NK-92 treated with Interleukin-12 subunit alpha and Interleukin-12 subunit beta, amount 100 ng/mL, for 24 hours (cell line): ENCODE measurements around the gene SFRP2.

ENCODE experiments used
- DNase-seq: peaks from one replicate; lab custom pipeline; 2025; lab: John Stamatoyannopoulos, UW

Gene SFRP2

DNA sequence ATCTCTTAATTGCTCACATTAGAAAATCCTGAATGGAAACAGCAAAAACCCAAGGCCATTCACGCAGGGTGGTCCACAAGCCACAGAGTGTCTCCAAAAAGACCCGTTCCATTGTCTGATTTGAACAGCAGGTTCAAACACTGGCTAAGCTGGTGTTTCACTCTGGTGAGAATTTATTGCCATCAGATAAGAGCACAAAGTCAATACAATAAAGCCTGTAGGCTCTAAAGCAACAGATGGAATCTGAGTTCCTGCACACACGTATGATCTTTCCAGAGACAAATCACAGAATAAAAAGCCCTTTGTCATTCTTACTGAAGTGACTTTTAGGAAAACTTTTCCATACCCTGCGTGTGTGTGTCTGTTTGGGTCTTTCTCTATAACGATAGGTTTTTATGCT lies 5.1 kb upstream of the SFRP2 start:
- no peak for DNase-seq

DNA sequence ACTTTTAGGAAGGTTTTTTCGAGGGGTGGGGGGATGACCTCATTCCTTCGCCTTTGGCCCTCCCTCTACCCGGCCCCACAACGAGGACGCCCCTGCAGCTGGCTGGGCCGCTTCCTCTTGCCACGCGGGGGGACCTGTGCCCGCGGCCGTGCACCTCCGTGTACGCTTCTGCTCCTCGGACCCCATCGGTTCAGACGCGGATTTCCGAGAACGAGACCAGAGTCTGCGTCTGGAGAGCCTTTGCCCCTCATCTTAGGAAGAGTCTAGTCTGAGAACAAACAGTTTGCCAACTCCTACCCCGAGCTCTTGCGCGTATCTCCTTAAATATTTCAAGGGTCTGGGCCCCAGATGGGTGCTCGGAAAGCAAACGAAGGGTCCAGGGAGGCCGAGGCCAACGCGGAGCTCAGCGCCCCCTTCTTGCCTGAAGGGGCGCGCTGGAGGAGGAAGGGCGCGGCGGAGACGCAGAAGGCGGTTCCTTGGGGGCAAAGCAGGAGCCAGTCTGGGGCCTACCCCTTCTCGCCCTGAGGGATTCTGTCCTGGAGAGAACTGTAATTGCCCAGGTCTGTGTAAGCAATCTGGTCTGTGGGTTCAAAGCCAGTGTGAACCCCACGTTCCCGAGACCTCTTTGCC lies 3.9 kb upstream of the SFRP2 start:
- no peak for DNase-seq

DNA sequence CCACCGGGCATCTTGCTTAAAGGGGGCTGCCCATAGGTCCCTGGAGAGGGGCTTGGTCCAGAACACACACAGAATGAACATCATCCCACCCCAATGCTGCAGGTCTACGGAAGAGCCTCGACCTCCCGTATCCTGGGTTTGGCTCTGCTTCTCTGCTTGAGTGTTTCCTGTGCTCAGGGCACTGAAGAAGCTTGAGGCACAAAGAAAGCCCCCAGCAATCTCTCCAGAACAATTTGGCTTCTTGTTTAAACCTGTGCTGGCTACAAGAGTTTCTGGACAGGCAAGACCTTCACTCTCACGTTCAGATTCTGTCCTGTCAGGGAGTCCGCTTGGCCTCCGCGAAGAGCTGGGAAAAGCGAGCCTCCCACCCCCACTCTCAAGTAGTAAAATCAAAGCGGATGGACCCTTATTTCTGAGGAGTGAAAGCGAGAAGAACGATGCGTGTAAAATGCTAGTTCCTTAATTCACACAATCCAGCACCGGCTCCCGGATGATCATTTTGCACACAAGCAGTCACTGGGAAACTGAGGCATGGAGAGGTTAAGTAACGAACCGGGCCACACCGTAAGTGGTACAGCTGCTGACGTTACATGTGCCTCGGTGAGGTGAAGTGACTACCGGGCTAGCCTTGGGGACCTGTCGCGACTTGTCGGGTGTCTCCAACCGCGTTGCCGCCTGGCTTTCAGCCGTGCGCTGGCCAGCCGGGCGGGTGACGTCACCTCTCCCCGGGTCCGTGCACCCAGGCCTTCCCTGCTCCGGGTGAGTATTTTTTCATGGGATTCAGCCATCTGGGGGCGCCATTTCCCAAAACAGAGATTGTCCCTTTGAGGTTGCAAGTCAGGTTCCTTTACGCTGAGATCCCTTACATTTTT lies 3.1 kb upstream of the SFRP2 start:
- DNase-seq: no peak

DNA sequence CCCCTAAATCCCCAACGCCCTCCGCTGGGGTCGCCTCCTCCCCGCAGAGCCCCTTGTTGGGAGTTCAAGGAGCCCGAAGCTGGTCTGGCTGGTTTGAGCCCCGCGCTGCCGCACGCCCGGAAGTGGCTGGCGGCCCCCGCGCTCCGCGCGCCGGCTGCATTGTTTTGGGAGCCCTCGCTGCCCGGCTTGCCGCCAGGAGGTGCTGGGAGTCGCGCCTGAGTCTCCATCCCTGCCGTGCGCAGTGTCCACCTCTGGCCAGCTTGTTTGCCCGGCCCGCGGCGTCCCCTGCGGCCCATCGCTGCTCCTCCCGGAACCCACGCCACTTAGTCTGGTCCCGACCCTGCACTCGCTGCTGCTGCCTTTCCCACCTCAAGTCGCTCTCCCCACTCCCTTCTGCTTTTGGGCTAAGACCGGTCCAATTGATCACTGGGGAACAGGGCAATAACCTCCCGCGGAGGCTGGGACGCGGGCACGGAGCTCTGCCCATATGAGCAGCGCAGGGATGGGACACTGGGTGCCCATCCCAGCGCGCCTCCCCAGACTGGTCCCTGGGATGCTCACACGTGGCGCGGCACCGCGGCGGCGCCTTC lies 2.2 kb upstream of the SFRP2 start:
- no peak for DNase-seq

DNA sequence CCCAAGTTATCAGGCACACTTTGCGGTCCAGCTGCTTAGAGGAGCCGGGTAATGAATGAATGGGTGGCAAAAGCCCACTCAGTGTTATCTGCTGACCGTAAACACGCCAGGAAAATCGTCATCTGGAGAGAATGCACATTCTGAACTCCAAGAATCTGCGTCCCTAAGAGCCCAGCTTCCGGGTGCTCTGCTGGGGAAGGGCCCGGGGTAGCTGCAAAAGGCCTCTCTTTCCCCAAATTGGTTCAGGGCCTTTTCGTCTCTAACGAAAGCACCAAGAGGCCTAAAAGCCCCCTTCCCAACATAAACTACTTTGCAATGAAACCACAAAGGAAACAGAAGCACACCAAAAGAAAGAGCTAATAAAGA lies 1.6 kb upstream of the SFRP2 start:
- DNase-seq: no peak

DNA sequence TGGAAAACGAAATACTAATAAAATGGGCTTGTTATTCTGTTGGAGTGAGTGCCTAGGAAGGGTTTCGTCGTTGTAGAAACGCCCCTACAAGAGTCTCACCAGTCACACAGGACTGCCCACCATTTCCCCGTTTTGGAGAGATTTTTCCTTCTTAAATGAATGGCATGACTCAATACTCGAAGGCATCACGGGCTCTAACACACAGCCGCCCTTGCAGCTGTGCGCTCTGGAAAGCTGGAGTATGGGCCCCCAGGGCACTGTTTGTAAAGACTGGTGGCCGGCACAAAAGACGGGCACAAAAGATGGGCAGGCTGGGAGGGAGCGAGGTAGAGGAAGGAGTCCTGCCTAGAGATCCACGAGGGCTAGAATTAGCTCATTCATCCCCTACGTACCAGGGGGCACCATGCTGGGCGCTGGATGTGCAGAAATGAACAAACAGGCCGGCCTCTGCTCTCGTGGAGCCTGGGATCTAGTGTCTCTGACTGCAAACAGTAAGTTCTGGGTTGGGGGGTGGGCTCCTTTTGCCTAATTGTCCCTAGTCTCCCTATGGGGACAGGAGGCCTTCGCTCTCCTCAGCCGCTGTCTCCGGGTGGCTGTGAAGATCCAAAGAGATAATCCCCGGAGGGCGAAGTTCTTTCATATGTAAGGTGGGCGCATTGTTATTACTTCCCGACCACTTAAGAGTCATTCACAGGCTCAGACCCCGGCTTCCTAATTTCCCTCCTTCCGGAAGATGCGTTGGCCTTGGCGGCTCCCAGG lies 1.0 kb upstream of the SFRP2 start:
- no peak for DNase-seq

DNA sequence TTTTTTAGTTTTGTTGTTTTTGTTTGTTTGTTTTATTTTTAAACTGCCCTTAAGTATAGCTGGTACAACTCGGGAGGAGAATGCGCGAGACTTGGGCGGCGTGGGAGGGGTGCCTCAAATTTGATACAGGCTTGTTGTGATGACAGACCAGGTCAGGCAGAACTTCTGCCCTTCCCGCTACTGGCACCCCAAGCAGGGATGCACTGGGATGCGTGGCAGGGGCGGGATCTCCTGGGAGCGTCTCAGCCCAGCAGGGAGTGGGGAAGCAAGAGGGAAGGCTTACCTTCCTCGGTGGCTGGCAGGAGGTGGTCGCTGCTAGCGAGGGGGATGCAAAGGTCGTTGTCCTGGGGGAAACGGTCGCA lies 851 bp downstream of the SFRP2 start:
- no peak for DNase-seq

DNA sequence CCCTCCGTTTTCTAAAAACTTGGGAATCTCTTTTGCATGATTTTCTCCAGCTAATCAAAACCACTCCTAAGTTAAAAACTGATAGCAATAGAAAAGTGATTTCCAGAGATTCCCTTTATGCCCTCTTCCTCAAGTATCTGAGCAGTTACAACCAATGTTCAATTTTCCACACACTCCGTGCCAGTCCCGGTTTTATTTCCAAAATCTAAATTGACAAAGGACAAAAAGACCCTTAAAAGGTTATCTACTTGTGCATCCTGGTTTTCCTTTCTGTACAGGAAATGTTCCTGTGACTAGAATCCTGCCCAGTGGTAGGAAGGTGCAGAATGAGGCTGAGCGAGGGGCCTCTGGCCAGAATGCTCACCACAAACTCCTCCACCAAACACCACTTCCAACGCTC lies 1.3 kb downstream of the SFRP2 start:
- no peak for DNase-seq

DNA sequence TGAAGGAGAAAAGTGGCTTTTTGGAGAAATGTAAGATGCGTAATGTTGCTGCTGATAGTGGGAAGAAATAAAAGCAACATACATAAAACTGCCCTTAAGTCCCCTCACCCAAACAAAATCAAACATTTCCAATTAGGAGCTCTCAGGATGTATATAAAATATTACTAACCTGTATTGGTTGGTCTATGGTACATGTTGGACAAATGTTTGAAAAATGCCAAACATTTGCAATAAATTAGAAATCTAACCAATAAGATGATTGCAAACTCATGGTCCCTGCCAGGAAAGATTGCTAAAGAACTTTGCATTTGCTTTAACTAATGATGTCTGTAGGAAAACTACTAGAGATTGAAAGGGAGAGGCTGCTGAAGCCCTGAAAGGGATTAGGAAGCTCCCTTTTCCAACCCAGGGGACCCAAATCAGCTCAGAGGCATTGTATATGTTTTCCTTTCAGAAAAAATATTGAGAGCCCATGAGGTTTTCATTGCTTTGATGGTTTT lies 1.8 kb downstream of the SFRP2 start:
- DNase-seq: no peak

DNA sequence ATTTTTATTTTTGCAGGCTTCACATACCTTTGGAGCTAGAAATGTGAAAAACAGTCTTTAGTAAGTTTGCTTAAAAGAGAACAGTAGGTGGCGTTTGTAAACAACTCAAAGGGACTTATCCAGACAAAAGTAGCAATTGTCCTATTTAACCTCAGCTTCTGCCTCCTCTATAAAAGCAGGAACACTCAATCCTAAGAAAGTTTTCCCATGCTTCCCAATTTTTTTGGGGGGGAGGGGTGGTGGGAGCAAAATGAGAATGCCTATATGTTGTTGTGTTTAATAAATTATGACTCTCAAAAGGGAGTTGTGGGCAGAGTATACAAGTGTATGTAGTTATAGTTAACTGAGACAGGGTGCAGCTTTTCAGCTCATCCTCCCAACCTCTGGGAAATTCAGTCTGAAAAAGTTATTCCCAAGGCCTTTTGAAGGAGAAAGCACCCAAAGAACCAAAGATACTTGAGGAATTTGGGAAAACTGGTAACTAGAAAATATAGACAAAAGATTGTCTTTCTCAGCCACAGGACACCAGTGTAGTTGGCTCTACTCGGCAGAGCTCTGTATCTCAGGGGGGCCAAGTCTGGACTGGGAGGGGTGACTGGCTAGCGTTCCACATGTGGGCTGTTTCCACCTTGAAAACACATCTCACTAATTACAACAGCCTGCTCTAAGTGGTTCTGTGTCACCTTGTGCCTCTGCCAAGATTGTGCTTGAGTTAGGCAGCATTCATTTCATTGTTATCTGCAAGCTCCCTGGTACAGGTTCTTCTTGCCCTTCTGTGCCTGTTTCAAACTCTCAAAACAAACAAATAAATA lies 2.8 kb downstream of the SFRP2 start:
- DNase-seq: no peak

DNA sequence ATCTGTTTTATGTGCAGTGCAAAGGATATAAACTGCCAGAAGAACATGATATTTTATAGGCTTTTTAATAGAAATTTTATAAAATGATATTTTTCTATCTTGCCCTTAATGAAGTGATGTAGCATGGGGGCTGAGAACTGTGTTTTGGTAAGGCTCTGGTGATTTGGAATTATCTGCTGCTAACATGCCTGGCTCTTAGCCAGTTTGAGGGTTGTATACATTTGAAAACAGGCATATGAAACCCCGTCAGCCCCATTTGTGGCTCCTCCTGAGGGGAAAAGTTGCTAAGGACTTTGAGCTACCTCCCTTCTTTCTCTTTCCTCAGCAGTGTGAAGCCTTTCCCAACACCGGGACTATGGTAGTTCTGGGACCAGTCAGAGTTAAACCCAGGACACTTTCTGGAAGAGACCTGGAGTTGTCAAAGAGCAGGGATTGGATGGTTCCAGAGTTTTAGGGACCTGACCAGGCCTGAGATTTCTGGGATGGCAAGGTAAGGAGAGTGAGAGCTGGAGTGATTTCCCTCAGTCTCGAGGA lies 4.7 kb downstream of the SFRP2 start:
- DNase-seq: no peak

DNA sequence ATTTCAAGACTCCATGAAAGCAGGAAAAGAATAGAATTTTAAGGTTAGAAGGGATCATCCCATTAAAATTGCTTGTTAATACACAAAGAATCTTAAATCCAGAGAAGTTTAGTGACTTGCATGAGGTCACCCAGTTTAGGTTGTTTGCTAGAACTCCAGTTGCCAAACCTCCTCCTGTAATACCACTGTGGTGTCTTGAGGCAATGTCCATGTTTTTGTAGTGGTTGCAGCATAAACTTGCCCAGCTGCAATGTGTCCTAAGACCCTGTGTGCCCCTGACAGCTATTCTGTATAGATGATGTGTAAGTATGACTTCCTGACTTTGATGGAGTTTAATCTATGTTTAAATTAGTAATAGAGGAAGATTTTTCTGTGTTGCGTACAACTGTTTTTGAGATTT lies 6.3 kb downstream of the SFRP2 start:
- DNase-seq: no peak

DNA sequence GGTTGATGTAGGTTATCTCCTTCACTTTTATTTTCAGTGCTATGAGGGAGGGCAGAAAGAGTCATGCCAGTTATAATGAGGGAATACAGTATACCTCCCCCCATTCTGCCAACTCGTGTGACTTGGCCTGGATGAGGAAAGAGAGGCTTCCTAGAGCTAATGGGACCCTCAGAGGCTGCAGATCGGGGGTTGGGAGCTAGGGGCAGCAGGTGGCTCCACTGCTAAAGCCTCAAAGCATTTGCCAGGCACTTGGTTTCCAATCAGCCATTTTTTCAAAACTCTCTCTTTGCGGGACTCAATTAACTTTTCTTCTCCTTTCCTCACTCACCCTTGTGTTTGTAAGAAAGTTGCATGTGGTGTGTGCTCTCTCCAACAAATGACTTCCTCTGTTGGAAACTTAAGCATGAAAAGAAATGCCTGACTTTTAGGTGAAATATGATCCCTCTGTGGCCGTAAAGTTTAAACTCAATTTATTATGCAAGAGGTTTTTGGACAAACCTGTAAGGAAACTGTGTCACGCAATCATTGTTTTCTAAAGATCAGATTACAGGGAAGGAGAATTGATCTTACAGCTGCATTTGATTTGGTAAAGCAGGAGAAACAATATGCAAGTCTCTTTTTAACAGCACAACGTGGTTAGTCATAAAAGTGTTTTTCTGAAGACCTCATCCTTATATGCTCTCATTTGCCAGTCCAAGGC lies 7.0 kb downstream of the SFRP2 start:
- no peak for DNase-seq

DNA sequence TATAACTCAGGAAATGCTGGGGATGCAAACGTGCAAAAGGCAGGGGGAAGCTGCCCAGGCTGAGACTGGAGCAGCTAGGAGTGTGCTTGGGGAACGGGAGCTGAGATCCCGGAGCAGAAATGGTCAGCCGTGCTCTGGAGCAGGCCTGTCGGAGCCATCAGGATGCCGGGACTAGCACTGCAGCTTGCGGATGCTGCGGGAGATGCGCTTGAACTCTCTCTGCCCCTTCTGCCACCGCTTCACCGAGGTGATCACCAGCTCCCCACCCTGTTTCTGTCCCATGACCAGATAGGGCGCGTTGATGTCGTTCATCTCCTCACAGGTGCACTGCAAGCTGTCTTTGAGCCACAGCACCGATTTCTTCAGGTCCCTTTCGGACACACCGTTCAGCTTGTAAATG lies 7.6 kb downstream of the SFRP2 start:
- DNase-seq: no peak

DNA sequence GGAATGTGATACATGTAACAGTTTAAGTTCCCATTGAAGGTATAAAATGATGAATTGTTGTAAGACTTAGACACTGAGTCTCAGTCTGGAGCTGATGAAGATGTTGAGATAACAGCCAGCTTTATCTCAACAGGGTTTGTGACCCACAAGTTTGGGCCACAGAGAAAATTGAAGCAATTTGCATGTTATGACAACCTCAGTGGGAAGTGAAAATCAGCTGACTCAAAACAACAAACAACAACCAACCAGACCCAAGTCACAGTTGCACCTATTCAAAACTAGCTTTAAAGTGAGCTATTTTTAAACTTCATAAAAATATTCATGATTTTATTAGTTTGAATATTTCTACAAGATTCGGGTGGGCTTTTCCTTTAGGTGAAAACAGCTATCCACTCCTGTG lies 8.0 kb downstream of the SFRP2 start:
- DNase-seq: no peak

DNA sequence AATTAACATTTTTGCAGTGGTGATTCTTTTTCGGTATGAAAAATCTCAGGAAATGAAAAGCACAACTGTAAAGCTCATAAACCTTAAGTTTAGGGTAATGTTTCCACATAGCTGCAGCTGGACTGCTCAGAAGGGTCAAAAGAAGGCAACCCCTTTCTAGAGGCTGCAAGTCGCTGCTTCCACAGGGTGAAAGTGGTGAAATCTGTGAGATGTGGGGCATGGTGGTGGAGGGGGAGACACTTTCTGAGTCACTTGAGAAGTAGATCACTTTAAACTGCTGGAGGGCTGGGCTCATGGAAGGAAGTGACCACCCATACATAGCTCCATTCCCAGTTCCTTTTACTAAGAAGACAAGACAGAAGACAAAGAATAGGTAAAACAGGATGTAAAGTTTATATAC lies 8.7 kb downstream of the SFRP2 start:
- no peak for DNase-seq

DNA sequence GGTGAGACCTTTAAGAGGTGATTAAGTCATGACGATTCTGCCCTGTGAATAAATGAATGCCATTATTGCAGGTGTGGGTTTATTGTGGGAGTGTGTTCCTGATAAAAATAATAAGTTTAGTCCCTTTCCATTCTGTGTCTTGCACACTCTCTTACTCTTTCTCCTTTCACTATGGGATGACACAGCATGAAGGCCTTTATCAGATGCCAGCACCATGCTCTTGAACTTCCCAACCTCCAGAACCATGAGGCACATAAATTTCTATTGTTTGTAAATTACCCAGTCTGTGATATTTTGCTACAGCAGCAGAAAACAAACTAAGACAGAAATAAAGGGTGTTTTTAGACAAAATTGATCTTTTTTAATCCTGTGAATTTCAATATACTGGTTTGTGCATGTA lies 10.5 kb downstream of the SFRP2 start:
- DNase-seq: no peak

DNA sequence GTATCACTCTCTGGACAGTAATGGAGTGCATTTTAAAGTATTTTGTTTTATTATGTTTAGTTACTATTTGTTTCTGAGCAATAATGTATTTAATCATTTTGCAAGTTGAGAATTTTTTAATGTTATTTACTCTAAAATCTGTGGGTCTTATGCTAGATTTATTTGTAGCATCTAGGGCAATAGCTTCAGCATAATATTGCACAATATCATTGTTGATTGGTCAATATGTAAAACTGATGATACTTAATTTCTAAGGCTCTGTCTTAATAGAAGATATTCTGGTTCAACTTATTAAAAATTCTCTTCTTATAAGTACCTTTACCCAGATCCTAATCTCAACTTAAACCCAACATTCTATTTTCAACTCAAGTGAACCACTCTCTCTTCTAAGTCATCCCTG lies 11.5 kb downstream of the SFRP2 start:
- no peak for DNase-seq

DNA sequence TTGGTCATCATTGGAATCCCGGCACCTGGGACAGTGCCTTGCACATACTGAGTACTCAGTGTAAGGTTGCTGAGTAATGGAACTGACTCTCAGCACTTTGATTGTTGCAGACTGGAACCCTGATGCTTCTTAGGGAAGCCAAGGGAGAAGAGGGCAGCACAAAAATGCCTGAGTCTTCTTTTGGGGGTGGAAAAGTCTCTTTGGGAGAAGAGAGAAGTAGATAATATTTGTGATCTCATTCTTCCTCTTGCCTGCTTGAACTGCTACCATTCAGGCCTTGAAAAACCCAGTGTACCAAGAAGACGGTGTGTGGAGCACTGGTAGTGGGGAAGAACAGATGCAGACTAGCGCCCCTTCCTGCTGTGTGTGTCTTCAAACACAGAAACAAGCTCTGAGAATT lies 12.3 kb downstream of the SFRP2 start:
- DNase-seq: no peak

DNA sequence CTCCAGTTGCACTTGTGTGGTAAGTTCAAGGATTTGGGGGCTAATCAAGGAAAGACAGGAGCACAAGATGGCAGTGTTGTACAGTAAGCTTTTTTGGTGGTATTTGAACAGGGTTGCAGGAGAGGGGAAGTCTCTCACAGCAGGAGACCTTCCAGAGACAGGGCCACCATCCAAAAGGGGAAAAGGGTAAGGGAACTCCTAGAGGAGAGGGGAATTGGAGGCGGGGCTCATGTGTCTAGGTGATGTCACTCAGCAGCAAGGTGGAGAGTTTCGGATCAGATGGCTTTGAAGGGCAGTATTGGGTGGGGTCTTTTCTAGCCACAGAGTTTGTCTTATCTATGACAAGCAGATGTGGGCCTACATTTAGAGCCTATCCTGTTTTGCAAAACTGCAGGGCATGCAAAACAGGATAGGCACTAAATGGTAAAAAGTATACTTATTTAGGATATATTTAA lies 15.6 kb downstream of the SFRP2 start:
- DNase-seq: no peak

DNA sequence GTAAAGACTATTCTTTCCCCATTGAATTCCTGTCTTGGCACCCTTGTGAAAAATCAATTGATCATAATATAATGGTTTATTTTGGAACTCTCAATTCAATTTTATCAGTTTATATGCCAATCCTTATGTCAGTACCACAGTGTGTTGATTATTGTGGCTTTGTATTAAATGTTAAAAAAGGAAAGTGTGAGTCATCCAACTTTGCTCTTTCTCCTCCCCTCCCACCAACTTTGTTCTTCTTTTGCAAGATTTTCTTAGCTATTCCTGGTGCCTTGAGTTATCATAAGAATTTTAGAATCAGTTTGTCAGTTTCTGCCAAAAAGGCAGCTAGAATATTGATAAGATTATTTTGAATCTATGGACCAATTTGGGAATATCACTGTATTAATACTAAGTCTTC lies 17.8 kb downstream of the SFRP2 start:
- DNase-seq: no peak
